Subcutaneous adipose tissue (tissue), 4 donors: ENCODE results near the gene RECQL5. TPM values are rescaled to one million over a fixed set of nuclear protein-coding genes. Genes with fewer than 3 reads are reported as not detected.

Experiments used
- CTCF ChIP-seq: fragments of 450-650 bp; IDR thresholded peaks from one replicate; pipeline ENCODE4 v1.5.1; 2016; ENCODE audit warnings: low read depth, mild to moderate bottlenecking, control low read depth, antibody characterized with exemption, moderate library complexity
- total RNA-seq, 4 donors: library from RNA; depleted of rRNA; stranded (reverse); fragments of >200 nt; gene quantifications; one replicate each; pipeline ENCODE4 v1.1.0, GENCODE V29; 2016

RECQL5 gene
- total RNA-seq: 10 to 100 TPM in 2 of 4 donors, 1 to 10 TPM in 2; 7.7 to 23.4 (median 15.5) TPM

GRCh38 chr17:75666959-75667790 is at the start of gene RECQL5, which contains the start of gene SAP30BP:
Gene RECQL5, minus strand, starts transcription at chr17:75667154. Its CDS starts 597 bp downstream, at chr17:75666557.
Gene SAP30BP, plus strand, starts transcription at chr17:75667338. Its CDS starts 35 bp downstream, at chr17:75667373.
- TF ChIP-seq CTCF: no peak

- no peak for TF ChIP-seq CTCF
Observed at GRCh38 chr17:75712446-75712845, 45.5 kb upstream of the RECQL5 start.

GRCh38 chr17:75707079-75707571 is 40.2 kb upstream of the RECQL5 start:
- no peak for TF ChIP-seq CTCF

GRCh38 chr17:75706042-75706728 is 39.2 kb upstream of the RECQL5 start:
- no peak for TF ChIP-seq CTCF

- TF ChIP-seq CTCF: no peak
Observed at GRCh38 chr17:75704963-75705875, 38.3 kb upstream of the RECQL5 start.

- TF ChIP-seq CTCF: no peak
Observed at GRCh38 chr17:75703591-75703990, 36.6 kb upstream of the RECQL5 start.
